ENCODE data around the gene NEBL.

The NEBL gene

GRCh38 chr10:20922033-20922432, 24.9 kb upstream of the NEBL start:
- Histone ChIP-seq H3K4me1 (ENCODE audit: control insufficient read depth, insufficient read depth, low read length) (no peaks in the 10 kb centered on the region), H3K9me3 (ENCODE audit: control insufficient read depth, insufficient read depth, low read depth, low read length) (no peaks in the 10 kb centered on the region), H3K27ac (ENCODE audit: extremely low read depth, low read depth, low read length) (no peak overlapping the region), H3K4me3 (ENCODE audit: low read depth, low read length) (no peak overlapping the region), H3K36me3 (ENCODE audit: control insufficient read depth in 2 of 2, insufficient read depth in 1 of 2, low read length in 2 of 2) (no peaks in the 10 kb centered on the region)
- ChIA-PET POLR2A (no interaction called here), CTCF (no interaction called here)
- TF ChIP-seq ZNF707 (tag by site-specific recombination; IDR thresholded peaks at IDR 0.05) = no peak
- no peak for TF ChIP-seq ZNF140 (tag by site-specific recombination; IDR thresholded peaks at IDR 0.05)
- no peak for TF ChIP-seq ZNF354C (tag by site-specific recombination; IDR thresholded peaks at IDR 0.05; ENCODE audit: borderline replicate concordance, low read depth)
- no peak for TF ChIP-seq BCL11B (tag by site-specific recombination; IDR thresholded peaks at IDR 0.05; ENCODE audit: low read depth)
- TF ChIP-seq PRDM1 (tag by site-specific recombination; IDR thresholded peaks at IDR 0.05) = no peak
- no peak for TF ChIP-seq KLF10 (tag by site-specific recombination; IDR thresholded peaks at IDR 0.05)
- TF ChIP-seq ZNF311 (tag by site-specific recombination; IDR thresholded peaks at IDR 0.05; ENCODE audit: borderline replicate concordance) = no peak
- TF ChIP-seq ZNF610 (tag by site-specific recombination; IDR thresholded peaks at IDR 0.05; ENCODE audit: borderline replicate concordance) = no peak
- no peak for TF ChIP-seq ZNF174 (tag by site-specific recombination; IDR thresholded peaks at IDR 0.05)

- ChIA-PET POLR2A (no interaction called here), CTCF (no interaction called here)
- H3K27ac ChIP-seq (ENCODE audit: extremely low read depth, low read depth, low read length) = no peak overlapping the region
- H3K4me1 ChIP-seq (ENCODE audit: control insufficient read depth, insufficient read depth, low read length) = no peaks in the 10 kb centered on the region
- no peaks in the 10 kb centered on the region for H3K36me3 ChIP-seq (ENCODE audit: control insufficient read depth in 2 of 2, insufficient read depth in 1 of 2, low read length in 2 of 2)
- H3K9me3 ChIP-seq (ENCODE audit: control insufficient read depth, insufficient read depth, low read depth, low read length) = no peaks in the 10 kb centered on the region
- TF ChIP-seq ZNF677 (tag by site-specific recombination; IDR thresholded peaks at IDR 0.05) = no peak
- TF ChIP-seq ZBTB8A (tag by site-specific recombination; IDR thresholded peaks at IDR 0.05) = no peak
- TF ChIP-seq YY2 (tag by site-specific recombination; IDR thresholded peaks at IDR 0.05) = no peak
- no peak for TF ChIP-seq ZNF521 (tag by site-specific recombination; IDR thresholded peaks at IDR 0.05)
- TF ChIP-seq PRDM2 (tag by site-specific recombination; IDR thresholded peaks at IDR 0.05; ENCODE audit: borderline replicate concordance) = no peak
- TF ChIP-seq KLF10 (tag by site-specific recombination; IDR thresholded peaks at IDR 0.05) = no peak
- no peak for TF ChIP-seq AEBP2 (tag by site-specific recombination; IDR thresholded peaks at IDR 0.05; ENCODE audit: borderline replicate concordance)
- no peak for TF ChIP-seq SP3 (tag by site-specific recombination; IDR thresholded peaks at IDR 0.05)
- TF ChIP-seq INSM2 (tag by site-specific recombination; IDR thresholded peaks at IDR 0.05) = no peak
- no peak for TF ChIP-seq ZNF658 (tag by site-specific recombination; IDR thresholded peaks at IDR 0.05)
- no peak for TF ChIP-seq ZBTB20 (tag by site-specific recombination; IDR thresholded peaks at IDR 0.05)
- no peak for TF ChIP-seq ZNF146 (tag by site-specific recombination; IDR thresholded peaks at IDR 0.05)
- TF ChIP-seq ZNF596 (tag by site-specific recombination; IDR thresholded peaks at IDR 0.05) = no peak
- TF ChIP-seq ZNF114 (tag by site-specific recombination; IDR thresholded peaks at IDR 0.05) = no peak
- TF ChIP-seq PRDM10 (tag by site-specific recombination; IDR thresholded peaks at IDR 0.05) = no peak
- H3K4me3 ChIP-seq (ENCODE audit: low read depth, low read length) = no peak overlapping the region
These were observed 22.9 kb upstream of the NEBL start for GRCh38 chr10:20920061-20920460.

All from HEK293 (cell line).